ENCODE data around the gene CACNA1E.

- TF ChIP-seq CTCF (IDR thresholded peaks at IDR 0.05) = no peak
- no peak for TF ChIP-seq POLR2A (IDR thresholded peaks at IDR 0.05)
Measured at GRCh38 chr1:181742426-181742825, 259.1 kb downstream of the CACNA1E start.

All from lower leg skin (tissue), 3 donors.